Measurements from ENCODE around the gene TNNI3. TPM values are rescaled to one million over a fixed set of nuclear protein-coding genes. Genes with fewer than 3 reads are reported as not detected.

The TNNI3 gene
- total RNA-seq, 1 donor from 2014 or later: not detected

DNA sequence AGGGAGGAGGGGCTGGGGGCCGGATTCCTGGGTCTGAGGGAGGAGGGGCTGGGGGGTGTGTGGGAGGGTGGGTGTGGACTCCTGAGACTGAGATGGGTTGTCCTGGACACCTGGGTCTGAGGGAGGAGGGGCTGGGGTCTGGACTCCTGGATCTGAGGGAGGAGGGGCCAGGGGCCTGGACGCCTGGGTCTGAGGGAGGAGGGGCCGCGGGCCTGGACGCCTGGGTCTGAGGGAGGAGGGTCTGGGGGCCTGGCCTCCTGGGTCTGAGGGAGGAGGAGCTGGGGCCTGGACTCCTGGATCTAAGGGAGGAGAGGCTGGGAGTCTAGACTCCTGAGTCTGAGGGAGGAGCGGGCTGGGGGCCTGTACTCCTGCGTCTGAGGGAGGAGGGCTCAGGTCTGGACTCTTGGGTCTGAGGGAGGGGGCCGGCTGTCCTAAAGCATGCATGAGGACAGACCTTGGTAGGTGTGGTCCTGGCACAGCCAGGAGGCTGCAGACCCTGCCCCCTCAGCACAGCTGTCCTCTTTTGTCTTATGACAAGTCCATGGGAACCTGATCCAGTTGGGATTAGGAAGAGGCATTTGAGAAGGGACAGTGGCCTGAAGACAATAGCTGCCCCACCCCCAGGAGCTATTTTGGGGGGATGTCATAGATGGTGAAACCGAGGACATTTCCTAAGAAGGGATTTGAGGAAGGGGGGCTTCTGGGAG, 9.8 kb downstream of the TNNI3 start:
- DNase-seq (ENCODE audit: extremely low read depth, low read depth, low spot score): no peak

GRCh38 chr19:55146705-55147273, 10.7 kb downstream of the TNNI3 start:
- no peak for DNase-seq (ENCODE audit: extremely low read depth, low read depth, low spot score)

DNA sequence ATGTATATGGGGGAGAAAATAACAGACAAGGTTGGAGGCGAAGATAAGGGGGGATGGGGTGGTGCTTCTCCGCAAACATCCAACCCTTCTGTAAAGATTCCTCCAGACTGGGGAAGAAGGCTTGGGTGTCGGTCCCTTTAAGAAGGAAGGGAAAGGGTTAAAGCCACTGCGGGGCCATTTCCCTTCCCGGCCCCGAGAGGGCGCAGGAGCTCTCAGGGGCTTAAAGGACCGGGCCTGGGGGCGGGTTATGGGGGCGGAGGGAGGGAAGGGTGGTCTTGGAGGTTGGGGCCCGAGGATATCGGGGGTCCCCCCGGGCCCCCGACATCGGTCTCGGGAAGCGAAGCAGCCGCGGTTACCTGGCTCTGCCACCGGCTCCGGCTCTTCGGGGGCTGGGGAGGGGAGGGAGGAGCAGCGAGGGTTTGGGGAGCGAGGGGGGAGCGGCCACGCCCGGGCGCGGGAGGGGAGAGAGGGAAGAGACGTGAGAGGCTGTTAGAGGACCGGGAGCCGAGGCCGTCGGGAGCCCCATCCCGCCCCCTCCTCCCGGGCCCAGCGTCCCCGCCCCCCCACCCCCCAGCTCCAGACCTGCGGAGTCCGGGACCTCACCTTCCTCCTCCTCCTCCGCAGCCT, 11.3 kb downstream of the TNNI3 start:
- DNase-seq (ENCODE audit: extremely low read depth, low read depth, low spot score): no peak

DNA sequence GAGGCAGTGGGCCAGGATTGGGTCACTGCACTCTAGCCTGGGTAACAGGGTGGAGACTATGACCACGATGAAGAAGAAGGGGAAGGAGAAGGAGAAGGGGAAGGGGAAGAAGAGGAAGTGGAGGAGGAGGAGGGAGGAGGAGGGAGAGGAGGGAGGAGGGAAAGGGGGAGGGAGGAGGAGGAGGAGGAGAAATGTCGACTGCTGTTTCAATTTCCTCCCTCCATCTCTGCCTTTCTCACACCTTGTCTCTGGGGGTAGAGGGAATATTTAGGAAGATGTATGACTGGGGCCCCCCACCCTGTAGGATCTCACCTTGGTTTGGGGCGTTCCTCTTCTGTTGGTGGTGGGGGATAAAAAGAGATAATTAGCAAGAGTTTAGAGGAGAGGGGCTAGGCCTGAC, 12.3 kb downstream of the TNNI3 start:
- no peak for DNase-seq (ENCODE audit: extremely low read depth, low read depth, low spot score)

- no peak for DNase-seq (ENCODE audit: extremely low read depth, low read depth, low spot score)
Measured at GRCh38 chr19:55141696-55142095, 15.8 kb downstream of the TNNI3 start.

GRCh38 chr19:55137915-55138314, 19.6 kb downstream of the TNNI3 start:
- DNase-seq (ENCODE audit: extremely low read depth, low read depth, low spot score): no peak

DNA sequence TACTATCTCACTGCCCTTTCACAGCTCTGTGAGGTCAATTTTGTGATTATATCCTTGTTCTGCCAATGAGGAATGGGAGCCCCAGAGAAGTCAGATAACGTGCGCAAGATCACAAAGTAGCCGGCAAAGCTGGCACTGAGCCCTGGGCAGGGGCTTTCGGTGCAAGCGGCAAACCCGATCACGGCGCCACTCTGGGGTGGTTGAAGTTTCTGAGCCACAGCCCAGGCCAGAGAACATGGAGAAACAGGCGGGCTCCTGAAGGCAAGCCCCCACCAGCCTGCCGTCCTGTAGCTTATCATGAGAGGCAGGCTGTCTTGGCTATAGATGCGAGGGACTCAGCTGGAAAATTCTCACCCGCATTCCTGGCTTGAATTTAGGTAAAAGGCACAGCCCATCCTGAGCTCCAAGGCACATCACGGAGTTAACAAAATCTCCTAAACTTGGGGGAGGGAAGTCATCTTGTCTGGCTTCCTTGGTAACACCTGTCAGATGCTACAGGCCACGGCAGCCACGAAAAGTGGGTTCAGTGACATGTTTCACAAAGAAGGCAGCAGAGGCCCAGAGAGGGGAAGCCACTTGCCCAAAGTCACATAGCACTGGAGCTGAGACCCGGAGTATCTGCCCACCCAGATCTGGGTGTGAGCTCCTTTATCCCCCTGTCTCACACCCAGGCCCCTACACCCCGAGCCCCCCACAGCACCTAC, 21.0 kb downstream of the TNNI3 start:
- DNase-seq (ENCODE audit: extremely low read depth, low read depth, low spot score): no peak

DNA sequence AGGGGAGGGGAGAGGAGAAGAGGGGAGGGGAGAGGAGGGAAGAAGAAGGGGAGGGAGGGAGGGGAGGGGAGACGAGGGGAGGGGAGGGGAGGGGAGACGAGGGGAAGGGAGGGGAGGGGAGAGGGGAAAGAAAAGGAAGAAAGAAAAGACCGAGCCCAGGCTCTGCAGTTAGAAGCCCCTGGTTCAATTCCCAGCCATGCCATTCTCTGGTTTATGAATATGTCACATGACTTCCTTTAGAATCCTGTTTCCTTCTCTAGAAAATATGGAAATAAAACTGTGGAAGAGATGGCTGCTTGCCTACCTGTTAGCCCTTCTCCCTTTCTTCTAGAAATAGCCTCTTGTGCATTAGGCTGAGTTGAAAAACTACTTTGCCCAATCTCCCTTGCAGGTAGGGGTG, 22.8 kb downstream of the TNNI3 start:
- DNase-seq (ENCODE audit: extremely low read depth, low read depth, low spot score): no peak

GRCh38 chr19:55133639-55134444, 23.7 kb downstream of the TNNI3 start:
- DNase-seq (ENCODE audit: extremely low read depth, low read depth, low spot score): no peak

DNA sequence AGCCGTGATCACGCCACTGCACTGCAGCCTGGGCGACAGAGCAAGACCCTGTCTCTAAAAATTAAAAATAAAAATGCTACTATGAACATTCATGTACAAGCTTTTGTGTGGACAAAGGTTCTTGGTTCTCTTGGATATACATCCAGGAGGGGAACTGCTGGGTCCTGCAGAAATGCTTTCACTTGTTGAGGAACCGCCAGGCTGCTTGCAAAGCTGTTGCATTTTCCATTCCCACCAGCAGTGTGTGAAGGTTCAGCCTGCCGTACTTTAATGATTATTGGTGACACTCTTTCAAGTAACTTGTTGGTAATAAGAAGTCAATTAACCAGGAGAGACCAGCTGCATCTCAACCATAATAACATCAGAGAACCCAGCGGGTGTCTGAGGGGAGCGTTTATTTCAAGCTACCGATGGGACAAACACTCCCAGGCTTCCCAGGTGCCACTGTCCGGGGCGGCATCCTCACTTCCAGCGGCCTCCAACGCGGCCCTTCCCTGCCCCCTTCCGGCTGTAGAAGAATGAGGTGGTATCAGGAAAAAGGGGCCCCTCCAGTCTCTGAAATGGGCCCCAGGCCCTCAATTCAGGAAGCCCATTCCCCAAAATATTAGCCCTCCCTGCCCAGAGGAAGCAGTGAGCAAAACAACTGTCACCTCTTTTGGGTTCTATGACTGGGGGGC, 24.9 kb downstream of the TNNI3 start:
- DNase-seq (ENCODE audit: extremely low read depth, low read depth, low spot score): no peak

- DNase-seq (ENCODE audit: extremely low read depth, low read depth, low spot score): no peak
Measured at GRCh38 chr19:55131421-55131820, 26.1 kb downstream of the TNNI3 start.

DNA sequence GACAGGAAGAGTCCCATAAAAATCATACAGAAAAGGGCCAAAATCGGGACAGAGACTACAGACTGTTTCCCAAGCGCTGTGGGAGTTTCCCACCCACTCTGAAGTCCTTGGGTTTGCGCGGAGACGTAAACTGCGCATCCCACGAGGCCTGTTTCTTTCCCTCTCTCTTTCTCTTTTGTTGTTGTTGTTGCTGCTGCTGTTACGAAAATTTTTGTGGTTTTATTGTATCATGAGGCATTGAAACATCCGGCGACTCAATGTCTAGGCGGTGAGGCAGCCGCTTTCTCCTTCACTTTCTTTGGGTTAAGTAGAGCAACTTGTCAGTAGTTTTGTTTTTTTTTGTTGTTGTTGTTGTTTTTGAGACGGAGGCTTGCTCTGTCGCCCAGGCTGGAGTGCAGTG, 38.5 kb downstream of the TNNI3 start:
- no peak for DNase-seq (ENCODE audit: extremely low read depth, low read depth, low spot score)

DNA sequence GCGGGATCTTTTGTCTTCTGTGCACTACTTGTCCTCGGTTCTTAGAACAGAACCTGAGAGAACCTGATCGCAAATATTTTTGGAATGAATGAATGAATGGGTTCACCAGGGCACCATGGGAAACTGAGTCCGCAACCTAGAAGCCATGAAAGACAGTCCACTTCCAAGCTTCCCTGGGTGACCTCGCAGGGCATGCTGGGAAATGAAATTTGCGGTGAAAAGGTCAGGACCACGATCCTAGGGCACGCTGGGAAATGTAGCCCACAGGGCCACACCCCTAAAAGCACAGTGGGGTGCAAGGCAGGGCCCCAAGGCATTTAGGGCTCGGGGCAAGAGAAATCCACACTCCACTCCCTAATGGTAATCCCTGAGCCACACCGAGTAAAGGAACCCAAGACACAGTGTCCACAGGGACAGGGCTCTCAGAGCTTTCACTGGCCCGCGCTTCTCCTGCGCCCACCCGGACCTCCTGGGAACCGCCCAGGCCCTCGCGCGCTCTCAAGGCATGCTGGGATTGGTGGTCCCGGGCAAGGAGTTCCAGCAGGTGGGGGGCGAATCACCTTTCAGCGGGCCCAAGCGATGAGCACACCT, 39.0 kb downstream of the TNNI3 start:
- DNase-seq (ENCODE audit: extremely low read depth, low read depth, low spot score): no peak

DNA sequence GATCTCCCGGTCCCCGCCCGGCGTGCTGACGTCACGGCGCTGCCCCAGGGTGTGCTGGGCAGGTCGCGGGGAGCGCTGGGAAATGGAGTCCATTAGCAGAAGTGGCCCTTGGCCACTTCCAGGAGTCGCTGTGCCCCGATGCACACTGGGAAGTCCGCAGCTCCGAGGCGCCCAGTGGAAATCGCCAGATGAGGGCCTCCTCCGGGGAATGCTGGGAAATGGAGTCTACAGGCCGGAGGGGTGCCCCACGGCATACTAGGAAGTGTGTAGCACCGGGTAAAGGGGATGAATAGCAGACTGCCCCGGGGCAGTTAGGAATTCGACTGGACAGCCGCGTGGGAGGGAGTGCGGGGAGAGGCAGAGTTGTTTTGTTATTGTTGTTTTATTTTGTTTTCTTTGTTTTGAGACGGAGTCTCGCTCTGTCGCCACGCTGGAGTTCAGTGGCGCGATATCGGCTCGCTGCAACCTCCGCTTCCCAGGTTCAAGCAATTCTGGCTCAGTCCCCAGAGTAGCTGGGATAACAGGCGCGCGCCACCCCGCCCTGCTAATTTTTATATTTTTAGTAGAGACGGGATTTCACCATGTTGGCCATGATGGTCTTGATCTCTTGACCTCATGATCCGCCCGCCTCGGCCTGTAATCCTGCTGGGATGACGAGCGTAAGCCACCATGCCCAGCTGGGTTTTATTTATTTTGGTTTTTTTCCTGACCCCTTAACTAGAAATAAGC, 39.7 kb downstream of the TNNI3 start:
- peak; percentile 73 for DNase-seq (ENCODE audit: extremely low read depth, low read depth, low spot score)

DNA sequence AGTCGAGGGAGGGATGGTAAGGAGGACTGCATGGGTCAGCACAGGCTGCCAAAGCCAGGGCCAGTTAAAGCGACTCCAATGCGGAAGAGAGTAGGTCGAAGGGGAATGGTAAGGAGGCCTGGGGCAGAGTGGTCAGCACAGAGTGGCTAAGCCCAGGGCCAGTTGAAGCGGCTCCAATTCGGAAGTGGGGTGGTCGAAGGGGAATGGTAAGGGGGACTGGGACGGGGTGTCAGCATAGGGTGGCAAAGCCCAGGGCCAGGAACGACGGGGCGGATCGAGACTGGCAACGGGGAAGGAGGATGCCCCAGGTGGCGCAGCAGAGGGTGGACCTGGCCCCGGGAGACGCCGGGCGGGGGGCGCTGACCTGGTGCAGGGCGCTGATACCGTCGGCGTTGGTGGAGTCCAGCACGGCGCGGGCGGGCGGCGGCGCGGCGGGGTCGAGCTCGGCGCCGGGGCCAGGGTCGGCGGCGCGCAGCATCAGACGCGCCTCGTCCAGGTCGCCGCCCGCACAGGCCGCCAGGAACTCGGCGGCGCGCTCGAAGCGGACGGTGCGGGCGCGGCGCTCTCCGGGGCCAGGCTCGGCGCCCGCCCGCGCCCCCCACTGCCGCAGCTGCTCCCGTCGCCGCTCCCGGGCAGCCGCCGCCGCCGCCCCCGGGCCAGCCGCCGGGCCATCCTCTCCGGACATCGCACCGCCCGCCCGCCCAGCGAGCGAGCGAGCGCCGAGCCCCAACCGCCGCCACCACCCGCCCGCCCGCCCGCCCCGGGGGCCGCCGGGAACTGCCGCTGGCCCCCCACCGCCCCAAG, 40.5 kb downstream of the TNNI3 start, which contains the start of gene PPP1R12C:
Gene PPP1R12C, minus strand, starts transcription at position 779 of the 804 bp plus-strand sequence. Its CDS starts 94 bp downstream, at position 685.
- no peak for DNase-seq (ENCODE audit: extremely low read depth, low read depth, low spot score)

DNA sequence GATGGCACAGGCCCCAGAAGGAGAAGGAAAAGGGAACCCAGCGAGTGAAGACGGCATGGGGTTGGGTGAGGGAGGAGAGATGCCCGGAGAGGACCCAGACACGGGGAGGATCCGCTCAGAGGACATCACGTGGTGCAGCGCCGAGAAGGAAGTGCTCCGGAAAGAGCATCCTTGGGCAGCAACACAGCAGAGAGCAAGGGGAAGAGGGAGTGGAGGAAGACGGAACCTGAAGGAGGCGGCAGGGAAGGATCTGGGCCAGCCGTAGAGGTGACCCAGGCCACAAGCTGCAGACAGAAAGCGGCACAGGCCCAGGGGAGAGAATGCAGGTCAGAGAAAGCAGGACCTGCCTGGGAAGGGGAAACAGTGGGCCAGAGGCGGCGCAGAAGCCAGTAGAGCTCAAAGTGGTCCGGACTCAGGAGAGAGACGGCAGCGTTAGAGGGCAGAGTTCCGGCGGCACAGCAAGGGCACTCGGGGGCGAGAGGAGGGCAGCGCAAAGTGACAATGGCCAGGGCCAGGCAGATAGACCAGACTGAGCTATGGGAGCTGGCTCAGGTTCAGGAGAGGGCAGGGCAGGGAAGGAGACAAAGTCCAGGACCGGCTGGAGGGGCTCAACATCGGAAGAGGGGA, 41.2 kb downstream of the TNNI3 start:
- DNase-seq (ENCODE audit: extremely low read depth, low read depth, low spot score): no peak

GRCh38 chr19:55115446-55116065, 42.0 kb downstream of the TNNI3 start:
- DNase-seq (ENCODE audit: extremely low read depth, low read depth, low spot score): no peak

Data from glomerular endothelial cell (primary cell).